Spinal cord (tissue), 10 donors: Measurements from ENCODE around the gene LRP1B. TPM values are rescaled to one million over a fixed set of nuclear protein-coding genes. Genes with fewer than 3 reads are reported as not detected.
"Not testable (repeated sequence)": the region's sequence is repeated elsewhere in the genome, so short reads cannot be mapped to it uniquely, and the experiment has no call there.

Source experiments
- DNase-seq, 6 donors: peaks; one replicate each; pipeline versions ENCODE4 v3.0.0 to v3.0.0-alpha.2; 2013 to 2015; ENCODE audit warnings: low spot score in 6 of 6, low read depth in 4 of 6
- H3K27ac ChIP-seq: one replicate; pipeline ENCODE4 v1.5.1; 2013; ENCODE audit warnings: low read depth, low read length, control low read depth
- H3K27me3 ChIP-seq: one replicate; pipeline ENCODE4 v1.6.1; 2013; ENCODE audit warnings: low read length; ENCODE audit not compliant: control insufficient read depth, insufficient read depth
- H3K36me3 ChIP-seq: one replicate; pipeline ENCODE4 v1.6.1; 2013; ENCODE audit warnings: low read length; ENCODE audit not compliant: control insufficient read depth, insufficient read depth
- H3K4me1 ChIP-seq: one replicate; pipeline ENCODE4 v1.6.1; 2013; ENCODE audit warnings: low read length; ENCODE audit not compliant: control insufficient read depth, insufficient read depth
- H3K4me3 ChIP-seq: one replicate; pipeline ENCODE4 v1.5.1; 2013; ENCODE audit warnings: low read depth, low read length, control low read depth
- H3K9me3 ChIP-seq: one replicate; pipeline ENCODE4 v1.6.1; 2013; ENCODE audit warnings: low read length; ENCODE audit not compliant: control insufficient read depth, insufficient read depth
- WGBS: methylation state at CpG from one replicate; pipeline ENCODE4 v1.1.5; 2013; ENCODE audit warnings: missing lambda C conversion rate; ENCODE audit not compliant: insufficient coverage; 5-methylcytosine and 5-hydroxymethylcytosine counted together
- polyA plus RNA-seq, 2 donors: library from polyadenylated mRNA; unstranded; fragments of 120-200 nt; gene quantifications; one replicate each; pipeline ENCODE4 v1.2.1, GENCODE V29; 2013; ENCODE audit not compliant: insufficient read length in 2 of 2
- total RNA-seq, 2 donors: library from RNA; depleted of rRNA in 1 of 2; stranded (reverse); fragments of 120-200 nt in 1 of 2; fragments of >200 nt in 1 of 2; gene quantifications; one replicate each; pipeline versions ENCODE4 v1.2.3 to v1.2.4, GENCODE V29; 2013 to 2014
- donor health status: healthy.

LRP1B gene
- total and polyA plus RNA-seq, 4 donors = 22.1 to 70.2 (median 32.1) TPM

DNA sequence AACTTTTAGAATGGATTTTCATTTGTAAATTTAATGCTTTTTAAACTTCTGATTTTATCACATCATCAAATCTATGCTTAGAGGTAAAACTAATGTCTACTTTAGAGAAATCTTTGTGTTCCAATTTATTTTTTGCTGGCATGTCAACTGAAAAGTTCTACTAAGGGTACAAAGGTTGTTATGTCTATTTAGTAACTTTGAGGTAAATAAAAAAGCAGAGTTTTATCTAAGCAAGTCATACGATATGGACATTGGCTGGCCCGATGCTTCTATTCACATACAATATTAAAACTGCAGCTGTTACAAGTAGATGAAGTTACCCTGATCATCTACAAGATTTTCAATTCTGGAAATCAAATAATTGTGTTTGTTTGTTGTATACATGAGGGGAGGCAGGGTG, 1575.1 kb downstream of the LRP1B start:
- Histone ChIP-seq H3K27ac (no peak overlapping the region), H3K4me3 (no peak overlapping the region), H3K27me3 (no peaks in the 10 kb centered on the region), H3K9me3 (no peaks in the 10 kb centered on the region), H3K36me3 (no peaks in the 10 kb centered on the region), H3K4me1 (no peaks in the 10 kb centered on the region)
- DNase-seq = no peak
- no CpG with 5 or more reads among the region's 2 CpGs for WGBS

GRCh38 chr2:140552634-140553033, 1578.2 kb downstream of the LRP1B start:
- no peak overlapping the region for H3K4me3 ChIP-seq
- no peak overlapping the region for H3K27ac ChIP-seq
- H3K9me3 ChIP-seq = no peaks in the 10 kb centered on the region
- no peaks in the 10 kb centered on the region for H3K4me1 ChIP-seq
- H3K27me3 ChIP-seq = no peaks in the 10 kb centered on the region
- no peak for DNase-seq
- H3K36me3 ChIP-seq = no peaks in the 10 kb centered on the region
- 100% methylated on average over 2 of the region's 3 CpGs for WGBS

DNA sequence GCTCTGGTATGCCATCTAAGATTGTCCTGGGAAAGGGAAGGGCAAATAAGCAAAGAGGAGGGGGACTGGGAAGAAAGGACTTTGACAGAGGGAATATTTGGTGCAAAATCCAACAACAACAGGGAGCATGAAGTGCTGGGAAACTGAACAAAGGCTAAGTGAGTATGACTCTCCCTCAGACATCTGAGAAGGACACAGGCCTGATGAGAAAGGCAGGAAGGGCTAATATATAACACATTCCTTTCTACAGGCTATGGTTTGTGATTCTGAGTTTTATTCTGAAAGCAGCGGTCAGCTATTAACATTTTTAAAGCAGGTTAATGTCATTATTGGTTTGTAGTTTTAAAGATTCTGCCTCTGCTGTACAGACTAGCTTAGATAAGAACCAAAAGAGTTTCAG, 1579.5 kb downstream of the LRP1B start:
- H3K9me3 ChIP-seq = no peaks in the 10 kb centered on the region
- peak in 1 of 6 donors; percentile 31 for DNase-seq
- no peak overlapping the region for H3K27ac ChIP-seq
- no peaks in the 10 kb centered on the region for H3K36me3 ChIP-seq
- H3K4me3 ChIP-seq = no peak overlapping the region
- no CpG with 5 or more reads among the region's 1 CpG for WGBS
- H3K4me1 ChIP-seq = no peaks in the 10 kb centered on the region
- no peaks in the 10 kb centered on the region for H3K27me3 ChIP-seq

GRCh38 chr2:140550821-140551220, 1580.0 kb downstream of the LRP1B start:
- DNase-seq = no peak
- Histone ChIP-seq H3K27me3 (no peaks in the 10 kb centered on the region), H3K27ac (no peak overlapping the region), H3K36me3 (no peaks in the 10 kb centered on the region), H3K4me1 (no peaks in the 10 kb centered on the region), H3K4me3 (no peak overlapping the region), H3K9me3 (no peaks in the 10 kb centered on the region)
- 100% methylated on average over 1 of the region's 2 CpGs for WGBS

DNA sequence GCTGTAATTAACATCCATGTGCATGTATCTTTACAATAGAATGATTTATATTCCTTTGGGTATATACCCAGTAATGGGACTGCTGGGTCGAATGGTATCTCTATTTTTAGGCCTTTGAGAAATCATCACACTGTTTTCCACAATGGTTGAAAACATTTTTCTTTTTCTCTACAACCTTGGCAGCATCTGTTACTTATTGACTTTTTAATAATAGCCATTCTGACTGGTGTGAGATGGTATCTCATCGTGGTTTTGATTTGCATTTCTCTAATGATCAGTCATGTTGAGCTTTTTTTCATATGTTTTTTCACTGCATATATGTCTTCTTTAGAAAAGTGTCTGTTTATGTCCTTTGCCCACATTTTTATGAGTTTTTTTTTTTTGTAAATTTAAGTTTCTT, 1586.0 kb downstream of the LRP1B start:
- no CpG with 5 or more reads among the region's 2 CpGs for WGBS
- H3K9me3 ChIP-seq, H3K27me3 ChIP-seq, DNase-seq, H3K36me3 ChIP-seq, H3K4me3 ChIP-seq, H3K4me1 ChIP-seq, H3K27ac ChIP-seq: not testable (repeated sequence)

DNA sequence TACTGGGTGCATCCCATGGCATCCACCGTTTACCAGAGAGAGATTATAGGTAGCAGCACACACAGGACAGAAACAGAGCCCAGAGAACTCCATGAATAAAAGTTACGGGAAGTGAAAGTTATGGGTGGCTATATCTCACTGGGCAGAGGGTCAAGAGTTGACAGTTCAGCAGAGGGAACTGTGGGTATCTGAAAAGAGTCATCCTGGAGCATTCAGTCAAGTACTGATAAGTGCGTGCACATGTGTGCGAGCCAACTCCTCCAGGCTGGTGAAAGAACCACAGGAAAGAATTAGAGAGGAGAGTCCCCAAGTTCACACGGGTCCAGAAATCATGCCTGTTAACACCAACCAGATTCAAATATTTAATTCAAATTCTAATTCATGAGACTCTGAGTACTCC, 1588.2 kb downstream of the LRP1B start:
- Histone ChIP-seq H3K4me3 (no peak overlapping the region), H3K4me1 (no peaks in the 10 kb centered on the region), H3K36me3 (no peaks in the 10 kb centered on the region), H3K9me3 (no peaks in the 10 kb centered on the region), H3K27me3 (no peaks in the 10 kb centered on the region), H3K27ac (no peak overlapping the region)
- DNase-seq = no peak
- 93% methylated on average over 5 of the region's 5 CpGs for WGBS

DNA sequence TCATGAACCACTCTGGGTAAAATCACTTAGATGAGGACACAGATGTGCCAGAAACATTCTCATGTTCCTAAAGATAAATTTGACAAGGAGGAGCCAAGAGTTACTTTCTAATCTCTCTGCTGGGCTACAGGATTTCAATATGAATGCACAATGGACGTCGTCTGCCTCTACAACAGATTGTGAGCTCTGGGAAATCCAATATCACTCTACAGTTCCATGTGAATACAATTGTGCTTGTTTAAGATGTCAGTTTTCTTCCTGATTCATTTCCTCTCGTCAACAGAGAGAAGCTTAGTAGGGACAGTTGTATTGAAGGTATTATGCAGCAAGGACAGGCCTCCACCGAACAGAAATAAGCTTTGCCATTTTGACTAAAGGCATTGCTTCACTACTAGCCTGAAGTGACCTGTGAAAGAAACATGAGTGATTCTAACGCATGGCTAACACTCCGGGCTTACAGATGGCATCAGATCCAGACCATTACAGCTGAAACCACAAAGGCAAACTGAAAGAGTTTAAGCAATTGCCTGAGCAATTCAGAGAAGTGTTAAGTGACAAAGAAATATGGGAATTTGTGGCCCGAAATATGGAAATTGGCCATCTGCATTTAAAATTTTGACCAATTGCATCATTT, 1591.5 kb downstream of the LRP1B start:
- no peak overlapping the region for H3K27ac ChIP-seq
- no peaks in the 10 kb centered on the region for H3K27me3 ChIP-seq
- H3K4me1 ChIP-seq = no peaks in the 10 kb centered on the region
- peak in 1 of 6 donors; percentile 27 for DNase-seq
- no peaks in the 10 kb centered on the region for H3K36me3 ChIP-seq
- no peak overlapping the region for H3K4me3 ChIP-seq
- no peaks in the 10 kb centered on the region for H3K9me3 ChIP-seq
- WGBS = 81% methylated on average over 3 of the region's 7 CpGs

- no CpG with 5 or more reads among the region's 2 CpGs for WGBS
- no peaks in the 10 kb centered on the region for H3K4me1 ChIP-seq
- no peak for DNase-seq
- no peaks in the 10 kb centered on the region for H3K27me3 ChIP-seq
- H3K36me3 ChIP-seq = no peaks in the 10 kb centered on the region
- no peak overlapping the region for H3K4me3 ChIP-seq
- H3K27ac ChIP-seq = no peak overlapping the region
- no peaks in the 10 kb centered on the region for H3K9me3 ChIP-seq
Measured at GRCh38 chr2:140529706-140530105, 1601.1 kb downstream of the LRP1B start.

DNA sequence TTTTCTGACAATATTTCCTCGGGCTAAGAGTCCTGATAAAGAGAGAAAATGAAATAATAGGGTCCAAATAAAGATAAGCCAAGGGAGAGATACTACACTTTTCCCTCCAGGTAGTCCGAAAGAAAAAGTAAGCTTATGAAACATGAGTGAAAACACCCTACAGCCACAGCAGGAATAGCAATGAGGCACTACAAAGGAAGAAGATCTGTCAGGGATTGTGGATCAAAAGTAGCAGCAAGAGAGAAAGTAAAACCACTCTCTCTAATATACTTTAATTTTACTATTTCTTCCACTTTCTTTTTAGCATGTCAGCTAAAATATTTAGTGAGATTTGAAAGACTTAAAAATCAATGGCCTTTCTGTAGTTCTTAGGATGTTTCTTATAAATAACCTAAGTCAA, 1601.8 kb downstream of the LRP1B start:
- DNase-seq = no peak
- Histone ChIP-seq H3K36me3 (no peaks in the 10 kb centered on the region), H3K9me3 (no peaks in the 10 kb centered on the region), H3K27ac (no peak overlapping the region), H3K4me1 (no peaks in the 10 kb centered on the region), H3K4me3 (no peak overlapping the region), H3K27me3 (no peaks in the 10 kb centered on the region)
- WGBS = no CpG with 5 or more reads among the region's 2 CpGs

DNA sequence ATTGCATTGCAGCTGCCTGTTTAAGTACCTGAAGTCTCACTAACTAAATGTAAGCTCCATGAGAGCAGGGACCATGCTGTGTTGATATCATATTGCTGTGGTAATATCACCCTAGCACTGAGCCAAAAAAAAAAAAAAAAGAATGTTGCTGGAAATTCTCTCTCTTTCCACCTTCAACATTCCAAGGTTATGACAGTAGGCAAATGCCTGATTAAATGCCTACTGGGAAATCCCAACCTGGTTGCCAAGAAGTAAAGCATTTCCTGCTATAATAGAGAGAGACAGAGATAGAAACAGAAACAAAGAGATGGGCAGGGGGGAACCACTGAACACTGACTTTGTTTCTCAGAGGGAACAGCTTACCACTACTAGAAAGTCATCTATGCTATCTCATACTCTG, 1604.2 kb downstream of the LRP1B start:
- H3K27me3 ChIP-seq = no peaks in the 10 kb centered on the region
- no peaks in the 10 kb centered on the region for H3K4me1 ChIP-seq
- no peak overlapping the region for H3K4me3 ChIP-seq
- no peak overlapping the region for H3K27ac ChIP-seq
- H3K9me3 ChIP-seq = no peaks in the 10 kb centered on the region
- H3K36me3 ChIP-seq = no peaks in the 10 kb centered on the region
- DNase-seq = no peak
